ENCODE measurements around the gene SIGLEC10.
A peak's percentile ranks its signal among the peaks of the same experiment; 100 is the strongest.

SIGLEC10 gene

GRCh38 chr19:51370230-51370629, 47.2 kb downstream of the SIGLEC10 start:
- FAIRE-seq (no peak), DNase-seq (ENCODE audit: extremely low spot score, insufficient read length, low read depth) (no peak)

GRCh38 chr19:51368366-51369282, 48.8 kb downstream of the SIGLEC10 start, which contains the start of gene CLDND2:
Gene CLDND2, minus strand, starts transcription at chr19:51369003. Its CDS starts 426 bp downstream, at chr19:51368577.
- DNase-seq (ENCODE audit: extremely low spot score, insufficient read length, low read depth): no peak
- FAIRE-seq: no peak

- FAIRE-seq: peak; percentile 98
- DNase-seq (ENCODE audit: extremely low spot score, insufficient read length, low read depth): peak; percentile 93
Measured at GRCh38 chr19:51367565-51368365, 49.7 kb downstream of the SIGLEC10 start.

- DNase-seq (ENCODE audit: extremely low spot score, insufficient read length, low read depth): no peak
- no peak for FAIRE-seq
Measured at GRCh38 chr19:51367255-51367564, 50.2 kb downstream of the SIGLEC10 start.

GRCh38 chr19:51366389-51367254, 50.8 kb downstream of the SIGLEC10 start:
- peak; percentile 94 for DNase-seq (ENCODE audit: extremely low spot score, insufficient read length, low read depth)
- peak; percentile 98 for FAIRE-seq

- DNase-seq (ENCODE audit: extremely low spot score, insufficient read length, low read depth) (no peak), FAIRE-seq (no peak)
Measured at GRCh38 chr19:51365965-51366388, 51.5 kb downstream of the SIGLEC10 start, which contains the start of gene ETFB. Gene ETFB, minus strand, starts transcription at chr19:51366388. Its CDS starts 62 bp downstream, at chr19:51366326.

GRCh38 chr19:51365211-51365964, 52.1 kb downstream of the SIGLEC10 start:
- DNase-seq (ENCODE audit: extremely low spot score, insufficient read length, low read depth) (no peak), FAIRE-seq (no peak)

GRCh38 chr19:51364200-51365106, 53.0 kb downstream of the SIGLEC10 start:
- DNase-seq (ENCODE audit: extremely low spot score, insufficient read length, low read depth) (no peak), FAIRE-seq (no peak)

GRCh38 chr19:51361239-51361638, 56.2 kb downstream of the SIGLEC10 start:
- no peak for FAIRE-seq
- no peak for DNase-seq (ENCODE audit: extremely low spot score, insufficient read length, low read depth)
